KMS-11 (cell line): Measurements from ENCODE around the gene RAPGEF2.

ENCODE experiments used
- H2AFZ ChIP-seq: fragments of 200-600 bp; sonication (generic); 2 replicates; pipeline ENCODE4 v1.6.1; 2016; ENCODE audit warnings: antibody characterized with exemption, mixed run types, low read depth
- H3K27ac ChIP-seq: fragments of 200-600 bp; sonication (generic); 2 replicates; pipeline ENCODE4 v1.6.1; 2016; ENCODE audit warnings: mild to moderate bottlenecking, mixed run types
- H3K27me3 ChIP-seq: fragments of 200-600 bp; sonication (generic); 2 replicates; pipeline ENCODE4 v1.6.1; 2017; ENCODE audit warnings: mild to moderate bottlenecking, low read depth, mixed run types, moderate library complexity; ENCODE audit not compliant: insufficient read depth
- H3K36me3 ChIP-seq: fragments of 200-600 bp; sonication (generic); 2 replicates; pipeline ENCODE4 v1.6.1; 2017; ENCODE audit warnings: mild to moderate bottlenecking, mixed run types; ENCODE audit not compliant: insufficient read depth
- H3K4me1 ChIP-seq: fragments of 200-600 bp; sonication (generic); 2 replicates; pipeline ENCODE4 v1.6.1; 2016; ENCODE audit warnings: mild to moderate bottlenecking, low read depth, mixed run types; ENCODE audit not compliant: poor library complexity, severe bottlenecking
- H3K4me2 ChIP-seq: fragments of 200-600 bp; sonication (generic); 2 replicates; pipeline ENCODE4 v1.7.0; 2016; ENCODE audit warnings: mild to moderate bottlenecking, mixed run types
- H3K4me3 ChIP-seq: fragments of 200-600 bp; sonication (generic); IDR thresholded peaks from 2 replicates; pipeline ENCODE4 v1.6.1; 2017; ENCODE audit warnings: low read depth, low read length, mixed read lengths; ENCODE audit not compliant: insufficient read depth
- H3K79me2 ChIP-seq: fragments of 200-600 bp; sonication (generic); 2 replicates; pipeline ENCODE4 v1.6.1; 2016; ENCODE audit warnings: low read depth, mixed run types; ENCODE audit not compliant: insufficient read depth
- H3K9ac ChIP-seq: fragments of 200-600 bp; sonication (generic); 2 replicates; pipeline ENCODE4 v1.6.1; 2016; ENCODE audit warnings: mild to moderate bottlenecking, mixed run types
- H4K20me1 ChIP-seq: fragments of 200-600 bp; sonication (generic); 2 replicates; pipeline ENCODE4 v1.6.1; 2016; ENCODE audit warnings: mild to moderate bottlenecking, mixed run types; ENCODE audit not compliant: insufficient read depth
- CTCF ChIP-seq: fragments of 200-600 bp; sonication (generic); conservative IDR thresholded peaks from 2 replicates; pipeline ENCODE4 v1.6.1; 2017; ENCODE audit warnings: low read depth, mild to moderate bottlenecking, antibody characterized with exemption, low read length, moderate library complexity, mixed read lengths

Gene RAPGEF2

DNA sequence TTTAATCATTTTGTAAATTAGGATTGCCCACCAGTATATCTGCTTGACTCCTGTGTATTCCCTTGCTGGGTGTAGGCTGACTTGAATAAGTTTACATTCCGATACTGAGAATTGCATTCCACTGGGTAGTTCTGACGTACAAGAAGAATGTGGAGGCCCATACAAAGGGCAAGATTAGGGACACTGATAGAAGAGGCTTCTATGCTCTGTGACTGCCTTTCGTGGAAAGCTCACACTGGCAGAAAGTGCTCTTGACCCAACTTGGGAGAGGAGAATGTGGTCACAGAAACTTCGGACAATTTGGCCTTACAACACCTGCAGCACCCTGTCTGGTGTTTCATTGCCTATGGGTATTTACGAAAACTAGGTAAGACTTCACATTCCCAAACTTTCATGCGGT, 126.3 kb downstream of the RAPGEF2 start:
- Histone ChIP-seq H3K79me2 (no peaks in the 10 kb centered on the region), H3K4me3 (no peak overlapping the region), H3K4me1 (peaks cover 6% of the 10 kb centered on the region), H3K9ac (no peak overlapping the region), H3K36me3 (no peaks in the 10 kb centered on the region), H4K20me1 (no peaks in the 10 kb centered on the region), H3K27me3 (no peaks in the 10 kb centered on the region), H2AFZ (no peak overlapping the region), H3K4me2 (no peak overlapping the region), H3K27ac (no peak overlapping the region)
- TF ChIP-seq CTCF, result no peak

GRCh38 chr4:159232465-159233106, 129.7 kb downstream of the RAPGEF2 start:
- Histone ChIP-seq H3K4me1 (peaks cover 6% of the 10 kb centered on the region), H3K27ac (no peak overlapping the region), H4K20me1 (no peaks in the 10 kb centered on the region), H3K79me2 (no peaks in the 10 kb centered on the region), H2AFZ (no peak overlapping the region), H3K4me2 (no peak overlapping the region), H3K4me3 (no peak overlapping the region), H3K27me3 (no peaks in the 10 kb centered on the region), H3K36me3 (no peaks in the 10 kb centered on the region), H3K9ac (no peak overlapping the region)
- TF ChIP-seq CTCF, result no peak

DNA sequence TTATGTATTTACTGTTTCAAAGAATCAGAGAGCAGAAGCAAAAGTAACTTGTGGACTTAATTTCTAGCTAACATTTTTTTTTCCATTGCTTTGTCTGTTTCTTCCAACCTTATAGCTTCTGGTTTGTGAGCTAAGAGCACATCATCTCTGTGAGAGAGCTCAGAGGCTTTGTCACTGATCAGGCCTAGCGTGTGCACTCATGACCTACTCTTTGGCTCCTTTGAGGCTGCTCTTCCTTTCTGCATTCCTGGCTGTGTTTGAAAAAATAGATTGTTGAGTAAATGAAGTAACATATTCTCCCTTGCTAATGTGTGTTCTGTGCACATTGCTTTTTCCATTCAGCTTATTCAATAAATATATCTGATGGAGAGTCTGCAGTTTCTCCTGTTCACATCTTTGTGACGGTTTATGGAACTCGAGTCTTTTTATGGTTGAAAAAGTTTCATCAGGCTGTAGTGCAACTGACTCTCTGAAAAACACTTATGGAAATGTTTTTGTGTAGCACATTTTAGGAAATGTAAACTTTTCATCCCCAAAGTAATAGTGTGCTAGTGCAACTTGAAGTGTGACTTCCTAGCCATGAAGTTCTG, 133.0 kb downstream of the RAPGEF2 start:
- no peaks in the 10 kb centered on the region for H3K27me3 ChIP-seq
- no peaks in the 10 kb centered on the region for H3K36me3 ChIP-seq
- no peaks in the 10 kb centered on the region for H4K20me1 ChIP-seq
- no peak overlapping the region for H3K9ac ChIP-seq
- no peak overlapping the region for H3K4me3 ChIP-seq
- peaks cover 6% of the 10 kb centered on the region for H3K4me1 ChIP-seq
- TF ChIP-seq CTCF, result no peak
- no peak overlapping the region for H2AFZ ChIP-seq
- H3K4me2 ChIP-seq, result no peak overlapping the region
- no peaks in the 10 kb centered on the region for H3K79me2 ChIP-seq
- H3K27ac ChIP-seq, result no peak overlapping the region

GRCh38 chr4:159237975-159238374, 135.1 kb downstream of the RAPGEF2 start:
- Histone ChIP-seq H4K20me1 (no peaks in the 10 kb centered on the region), H3K9ac (no peak overlapping the region), H3K36me3 (no peaks in the 10 kb centered on the region), H3K27me3 (no peaks in the 10 kb centered on the region), H3K27ac (no peak overlapping the region), H3K4me2 (no peak overlapping the region), H3K4me1 (peaks cover under 1% of the 10 kb centered on the region), H3K79me2 (no peaks in the 10 kb centered on the region), H3K4me3 (no peak overlapping the region), H2AFZ (no peak overlapping the region)
- no peak for TF ChIP-seq CTCF
